ENCODE results near the gene MMP17. TPM values are rescaled to one million over a fixed set of nuclear protein-coding genes. Genes with fewer than 3 reads are reported as not detected.

Gene MMP17
- total and polyA plus RNA-seq, 9 donors, result 0.78 to 15.6 (median 13.3) TPM

DNA sequence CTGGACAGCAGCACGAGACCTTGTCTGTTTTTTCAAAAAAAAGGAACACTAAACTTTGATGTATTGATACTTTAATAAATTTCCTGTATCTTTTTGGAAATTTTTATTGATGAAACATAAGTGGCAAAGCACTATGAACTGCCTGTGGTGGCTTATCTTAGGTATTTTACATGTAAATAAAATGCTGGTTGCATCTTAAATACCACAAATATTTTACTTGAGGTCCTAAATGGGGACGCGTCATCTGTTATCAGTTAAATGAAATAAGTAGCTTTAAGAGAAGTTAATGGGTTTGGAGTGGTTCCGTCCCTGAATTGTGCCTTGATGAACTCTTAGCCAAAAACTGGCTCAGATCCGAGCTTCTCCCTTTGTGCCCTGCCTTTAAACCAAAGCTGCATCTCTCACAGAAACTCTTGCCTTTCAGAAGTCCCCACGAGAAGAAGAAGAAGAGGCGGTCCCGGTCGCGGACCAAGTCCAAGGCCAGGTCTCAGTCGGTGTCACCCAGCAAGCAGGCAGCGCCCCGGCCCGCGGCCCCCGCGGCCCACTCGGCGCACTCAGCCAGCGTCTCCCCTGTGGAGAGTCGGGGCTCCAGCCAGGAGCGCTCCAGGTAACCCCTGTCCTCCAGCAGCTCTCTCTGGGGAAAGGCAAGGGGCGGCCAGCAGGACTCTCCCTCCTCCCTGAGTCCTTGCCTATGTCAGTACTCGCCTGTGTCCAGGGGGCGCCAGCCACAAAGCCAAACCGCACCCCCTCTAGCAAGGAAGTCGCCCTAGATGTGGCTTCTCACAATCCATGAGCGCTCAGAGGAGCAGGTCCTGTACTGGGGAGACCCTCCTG is 31.2 kb upstream of the MMP17 start:
- no peak for DNase-seq
- Histone ChIP-seq H3K36me3 (no peaks in the 10 kb centered on the region), H3K27ac (no peak overlapping the region), H3K4me3 (no peak overlapping the region), H3K27me3 (no peaks in the 10 kb centered on the region), H3K4me1 (ENCODE audit: insufficient read depth) (no peaks in the 10 kb centered on the region), H3K9me3 (no peaks in the 10 kb centered on the region)
- 56 to 81% (median 71%) methylated on average over 28 of the region's 28 CpGs for WGBS, 3 donors
- intact Hi-C loops (cut with DNase I), result no loop called here
- no peak for TF ChIP-seq POLR2A (IDR thresholded peaks at IDR 0.05)
- no peak for TF ChIP-seq CTCF (IDR thresholded peaks at IDR 0.05)
- TF ChIP-seq EP300 (IDR thresholded peaks at IDR 0.05), result no peak

DNA sequence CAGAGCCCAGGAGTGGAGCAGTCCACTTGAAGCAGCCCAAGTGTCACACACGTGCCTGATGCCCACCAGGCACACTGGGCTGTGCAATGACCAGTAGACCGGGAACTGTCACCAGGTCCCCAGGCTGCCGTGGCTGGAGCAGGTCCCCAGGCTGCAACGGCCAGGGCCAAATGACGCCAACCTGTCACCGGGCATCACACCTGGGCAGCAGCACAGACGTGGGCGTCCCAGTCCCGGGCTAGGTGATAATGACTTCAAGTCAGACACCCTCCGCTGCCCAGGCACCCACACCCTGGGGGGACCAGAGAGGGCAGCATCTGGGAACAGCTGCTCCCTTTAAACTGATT is 30.6 kb upstream of the MMP17 start:
- Histone ChIP-seq H3K9me3 (no peaks in the 10 kb centered on the region), H3K36me3 (no peaks in the 10 kb centered on the region), H3K4me3 (no peak overlapping the region), H3K27ac (no peak overlapping the region), H3K27me3 (no peaks in the 10 kb centered on the region), H3K4me1 (ENCODE audit: insufficient read depth) (no peaks in the 10 kb centered on the region)
- intact Hi-C loops (cut with DNase I), result no loop called here
- WGBS, 3 donors, result 80 to 83% (median 80%) methylated on average over 9 to 10 of the region's 10 CpGs
- no peak for DNase-seq
- no peak for TF ChIP-seq POLR2A (IDR thresholded peaks at IDR 0.05)

DNA sequence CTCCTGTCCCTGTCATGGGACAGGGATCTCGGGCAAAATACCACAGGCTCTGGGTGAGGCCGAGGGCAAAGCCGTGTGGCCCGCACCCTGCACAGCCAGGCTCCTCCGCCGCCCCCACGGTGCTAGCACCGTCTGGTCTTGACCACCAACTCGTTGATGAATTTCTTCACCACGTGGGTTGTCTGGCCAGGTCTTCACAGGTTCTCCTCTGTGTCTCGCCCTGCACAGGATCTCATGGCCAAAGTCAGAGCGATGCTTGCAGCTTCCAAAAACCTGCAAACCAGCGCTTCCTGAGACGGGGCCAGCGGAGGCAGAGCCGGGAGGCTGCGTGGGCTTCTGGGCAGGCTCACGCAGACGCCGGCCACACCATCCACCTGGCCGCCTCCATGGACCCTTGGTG is 29.0 kb upstream of the MMP17 start:
- H3K9me3 ChIP-seq, result no peaks in the 10 kb centered on the region
- no peak for DNase-seq
- peaks cover 3% of the 10 kb centered on the region for H3K4me1 ChIP-seq (ENCODE audit: insufficient read depth)
- no peaks in the 10 kb centered on the region for H3K27me3 ChIP-seq
- no peak overlapping the region for H3K4me3 ChIP-seq
- no peak for TF ChIP-seq EP300 (IDR thresholded peaks at IDR 0.05)
- no peak for TF ChIP-seq CTCF (IDR thresholded peaks at IDR 0.05)
- TF ChIP-seq POLR2A (IDR thresholded peaks at IDR 0.05), result no peak
- intact Hi-C loops (cut with DNase I), result no loop called here
- no peaks in the 10 kb centered on the region for H3K36me3 ChIP-seq
- WGBS, 3 donors, result 84 to 91% (median 90%) methylated on average over 21 of the region's 21 CpGs
- no peak overlapping the region for H3K27ac ChIP-seq

DNA sequence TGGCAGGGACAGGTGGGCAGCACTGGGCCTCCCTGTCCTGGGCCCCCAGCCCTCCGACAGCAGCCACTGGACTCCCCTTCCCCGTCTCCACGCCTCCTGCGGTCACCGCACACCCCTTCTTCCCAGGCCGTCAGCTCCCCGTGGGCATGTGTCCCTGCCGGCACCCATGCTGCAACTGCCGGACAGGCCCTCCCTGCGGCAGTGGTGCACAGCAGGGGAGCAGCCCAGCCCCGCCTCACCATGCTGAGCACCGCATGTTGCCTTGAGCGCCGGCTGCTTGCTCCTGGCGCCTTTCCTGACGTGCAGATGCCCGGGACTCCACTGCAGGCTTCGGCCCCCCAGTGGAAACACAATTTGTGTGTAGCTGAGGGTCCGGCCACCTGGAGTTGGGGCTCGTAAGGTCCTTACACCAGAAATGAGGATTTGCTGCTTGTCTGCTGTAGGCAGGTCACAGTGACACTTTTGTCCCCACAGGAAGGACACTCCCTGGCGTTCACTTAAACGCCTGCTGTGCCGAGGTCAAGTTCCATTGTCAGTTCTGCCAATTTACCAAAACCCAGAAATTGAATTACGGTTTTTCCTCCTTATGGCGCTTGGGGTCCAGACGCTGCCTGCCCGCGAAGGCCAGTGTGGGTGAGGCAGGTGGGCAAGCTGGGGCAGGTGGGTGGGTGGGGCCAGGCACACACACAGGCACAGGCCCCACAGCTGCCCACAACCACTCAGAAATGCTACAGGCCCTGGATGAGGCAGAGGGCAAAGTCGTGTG is 28.2 kb upstream of the MMP17 start:
- no peak for DNase-seq
- Histone ChIP-seq H3K36me3 (no peaks in the 10 kb centered on the region), H3K27ac (no peak overlapping the region), H3K9me3 (no peaks in the 10 kb centered on the region), H3K4me3 (no peak overlapping the region), H3K27me3 (no peaks in the 10 kb centered on the region), H3K4me1 (ENCODE audit: insufficient read depth) (peaks cover 3% of the 10 kb centered on the region)
- 77 to 88% (median 82%) methylated on average over 29 of the region's 29 CpGs for WGBS, 3 donors
- no peak for TF ChIP-seq CTCF (IDR thresholded peaks at IDR 0.05)
- TF ChIP-seq POLR2A (IDR thresholded peaks at IDR 0.05), result no peak
- no peak for TF ChIP-seq EP300 (IDR thresholded peaks at IDR 0.05)
- intact Hi-C loops (cut with DNase I), result no loop called here

All from ovary (tissue), 9 donors.